Activated gamma-delta T cell treated with anti-CD3 and anti-CD28 coated beads, Interleukin-2, amount 50 U/mL, for 16 hours (primary cell): Measurements from ENCODE around the gene EFNB1.

Experiments used
- DNase-seq: peaks from one replicate; pipeline ENCODE4 v3.0.0-alpha.2; 2020; ENCODE audit warnings: low read depth

Gene EFNB1

DNA sequence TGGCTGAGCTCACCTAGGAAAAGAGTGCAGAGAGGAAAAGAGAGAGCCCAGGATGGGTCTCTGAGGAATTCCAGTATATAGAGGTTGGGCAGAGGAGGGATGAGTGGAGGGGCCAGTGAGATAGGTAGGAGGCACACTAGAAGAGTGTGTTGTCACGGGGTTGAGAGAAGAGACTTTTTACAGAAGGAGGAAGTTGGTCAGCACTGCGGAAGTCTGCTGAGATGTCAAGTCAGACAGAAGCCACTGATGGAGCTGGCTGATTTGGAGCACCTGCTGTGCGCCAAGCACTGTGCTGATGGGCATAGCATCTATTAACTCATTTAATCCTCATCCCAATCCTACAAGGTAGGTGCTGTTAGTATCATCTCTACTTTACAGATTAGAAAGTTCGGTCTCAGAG is 60.4 kb downstream of the EFNB1 start:
- no peak for DNase-seq
